GM10266 (cell line): ENCODE data around the gene ABCD2.
"Not testable (repeated sequence)": the region's sequence is repeated elsewhere in the genome, so short reads cannot be mapped to it uniquely, and the experiment has no call there.

Source experiments
- DNase-seq: peaks from one replicate; pipeline ENCODE4 v3.0.0; 2012; ENCODE audit errors: extremely low spot score
- TF ChIP-seq, protein P1 (sequence below): IDR thresholded peaks from 2 replicates; pipeline ENCODE4 v1.5.1; 2012; ENCODE audit warnings: mild to moderate bottlenecking, low read depth; ENCODE audit not compliant: control insufficient read depth, insufficient read depth; ENCODE audit errors: missing control alignments

Gene ABCD2

DNA sequence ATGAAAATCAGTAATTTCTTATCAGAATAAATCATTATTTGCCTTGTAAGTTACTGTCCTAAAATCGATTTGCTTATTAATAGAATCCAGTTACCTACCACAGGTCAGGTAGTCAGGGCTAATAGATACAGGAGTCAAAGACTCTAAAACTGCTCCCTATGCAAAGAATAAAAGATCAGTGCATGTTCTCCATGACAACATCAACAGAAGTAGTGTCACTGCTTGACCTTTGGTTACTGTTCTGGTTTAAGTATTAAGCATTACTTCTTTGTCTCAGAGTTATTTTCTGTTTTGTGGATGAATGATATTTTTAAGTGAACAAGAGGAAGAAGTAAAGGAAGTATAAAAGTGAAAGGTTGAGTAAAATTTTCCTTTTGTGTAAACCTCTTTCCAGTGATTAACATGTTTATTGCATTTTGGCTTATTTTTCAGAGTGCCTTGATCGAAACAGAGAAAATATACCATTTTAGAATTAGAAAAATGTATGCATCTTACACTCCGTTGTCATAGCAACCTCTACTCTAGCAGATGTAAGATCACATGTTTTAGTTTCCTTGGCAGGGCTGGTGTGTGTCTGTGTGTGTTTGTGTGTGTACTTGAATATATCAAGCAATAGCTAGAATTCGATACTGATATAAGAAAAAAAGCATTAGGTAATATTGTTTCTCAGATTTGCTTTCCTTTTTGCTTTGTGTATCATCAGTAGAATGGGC, 44.7 kb downstream of the ABCD2 start:
- TF ChIP-seq, protein P1, sequence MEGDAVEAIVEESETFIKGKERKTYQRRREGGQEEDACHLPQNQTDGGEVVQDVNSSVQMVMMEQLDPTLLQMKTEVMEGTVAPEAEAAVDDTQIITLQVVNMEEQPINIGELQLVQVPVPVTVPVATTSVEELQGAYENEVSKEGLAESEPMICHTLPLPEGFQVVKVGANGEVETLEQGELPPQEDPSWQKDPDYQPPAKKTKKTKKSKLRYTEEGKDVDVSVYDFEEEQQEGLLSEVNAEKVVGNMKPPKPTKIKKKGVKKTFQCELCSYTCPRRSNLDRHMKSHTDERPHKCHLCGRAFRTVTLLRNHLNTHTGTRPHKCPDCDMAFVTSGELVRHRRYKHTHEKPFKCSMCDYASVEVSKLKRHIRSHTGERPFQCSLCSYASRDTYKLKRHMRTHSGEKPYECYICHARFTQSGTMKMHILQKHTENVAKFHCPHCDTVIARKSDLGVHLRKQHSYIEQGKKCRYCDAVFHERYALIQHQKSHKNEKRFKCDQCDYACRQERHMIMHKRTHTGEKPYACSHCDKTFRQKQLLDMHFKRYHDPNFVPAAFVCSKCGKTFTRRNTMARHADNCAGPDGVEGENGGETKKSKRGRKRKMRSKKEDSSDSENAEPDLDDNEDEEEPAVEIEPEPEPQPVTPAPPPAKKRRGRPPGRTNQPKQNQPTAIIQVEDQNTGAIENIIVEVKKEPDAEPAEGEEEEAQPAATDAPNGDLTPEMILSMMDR: no peak
- no peak for DNase-seq

DNA sequence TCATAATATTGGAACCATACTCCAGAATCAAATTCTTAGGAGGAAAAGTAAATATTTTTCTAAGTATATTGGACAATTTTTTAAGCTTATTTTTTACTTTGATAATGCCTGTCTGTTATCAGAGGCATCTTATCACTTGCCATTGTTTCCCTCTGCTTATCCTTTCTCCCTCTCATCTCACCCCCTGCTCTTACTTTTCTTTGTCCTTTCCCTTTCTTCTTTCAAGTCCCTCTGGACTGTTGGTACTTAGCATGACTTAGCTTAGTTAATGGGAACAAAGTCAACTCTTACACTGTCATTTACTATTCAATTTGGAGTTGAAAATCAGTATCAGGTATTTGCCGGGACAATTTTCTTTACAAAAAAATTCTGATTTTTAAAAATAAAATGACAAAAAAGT, 45.2 kb downstream of the ABCD2 start:
- TF ChIP-seq, protein P1: no peak
- DNase-seq: no peak

DNA sequence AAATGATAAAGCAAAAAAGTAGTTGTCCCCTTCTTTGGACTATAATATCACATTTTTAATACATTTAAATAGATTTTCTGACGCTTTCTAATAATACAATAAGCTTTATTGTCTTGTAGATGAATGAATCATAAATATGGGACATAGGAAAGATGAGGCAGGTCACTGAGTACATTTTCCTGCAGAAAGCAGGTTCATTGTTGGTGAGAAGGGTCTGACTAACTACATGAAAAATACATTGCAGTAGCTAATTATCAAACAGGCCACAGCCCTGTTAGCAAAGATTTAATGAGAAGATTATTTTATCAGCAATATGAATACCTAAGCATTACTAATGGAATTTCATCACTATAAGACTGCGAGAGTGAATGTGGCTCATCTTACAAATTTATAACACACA, 45.6 kb downstream of the ABCD2 start:
- TF ChIP-seq, protein P1: no peak
- no peak for DNase-seq

DNA sequence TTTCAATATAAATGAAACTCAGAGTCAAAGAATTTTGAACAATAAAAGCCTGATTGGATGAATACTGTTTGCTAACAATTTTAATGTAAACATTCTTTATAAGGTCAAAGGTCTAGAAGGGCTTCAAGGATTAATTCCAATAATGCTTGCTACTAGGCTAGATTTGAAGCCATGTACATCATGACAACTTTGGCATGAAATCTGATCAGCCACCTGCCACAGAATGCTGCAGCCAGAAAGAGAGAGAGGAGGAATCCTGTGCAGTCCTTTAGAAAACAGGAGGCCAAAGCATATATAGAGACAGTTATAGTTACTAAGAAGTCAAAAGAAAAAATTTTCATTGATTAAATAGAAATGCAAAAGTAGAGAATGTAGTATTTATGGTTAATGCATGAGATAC, 47.1 kb downstream of the ABCD2 start:
- TF ChIP-seq, protein P1: no peak

DNA sequence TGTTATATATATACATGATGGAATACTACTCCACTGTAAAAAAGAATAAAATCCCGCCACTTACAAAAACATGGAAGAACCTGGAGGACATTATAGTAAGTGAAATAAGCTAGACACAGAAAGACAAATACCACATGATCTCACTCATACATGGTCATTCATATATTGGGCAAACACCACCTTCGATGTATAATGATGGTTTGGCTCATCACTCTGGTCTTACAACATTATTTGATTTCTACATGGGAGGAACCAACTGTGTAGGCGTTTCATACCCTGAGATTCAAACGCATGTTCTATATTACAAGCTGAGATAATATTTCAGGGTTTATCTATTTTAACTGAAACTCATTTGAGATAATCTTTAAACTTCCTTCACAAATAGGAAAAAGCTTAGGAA, 48.3 kb downstream of the ABCD2 start:
- no peak for DNase-seq
- TF ChIP-seq, protein P1: no peak

More for the DNA sequence above, 47.1 kb downstream of the ABCD2 start:
- no peak for DNase-seq

DNA sequence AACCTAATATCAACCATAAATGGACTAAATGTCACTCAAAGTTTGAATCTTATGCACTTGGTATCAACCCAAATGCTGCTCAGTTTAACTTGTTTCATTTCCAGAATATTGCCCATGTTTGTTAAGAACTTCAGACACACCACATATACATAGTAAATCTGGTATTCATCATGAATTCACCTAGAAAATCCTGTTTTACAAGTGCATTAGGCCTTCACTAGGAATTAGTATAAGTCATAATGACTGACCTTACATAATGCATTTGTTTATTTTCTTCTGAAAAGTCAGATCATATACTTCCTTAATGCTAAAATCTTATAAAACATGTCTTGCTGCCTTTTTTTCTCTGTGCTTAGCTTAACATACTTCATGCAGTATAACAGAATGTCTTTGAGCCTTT, 66.1 kb downstream of the ABCD2 start:
- no peak for DNase-seq
- TF ChIP-seq, protein P1: no peak

DNA sequence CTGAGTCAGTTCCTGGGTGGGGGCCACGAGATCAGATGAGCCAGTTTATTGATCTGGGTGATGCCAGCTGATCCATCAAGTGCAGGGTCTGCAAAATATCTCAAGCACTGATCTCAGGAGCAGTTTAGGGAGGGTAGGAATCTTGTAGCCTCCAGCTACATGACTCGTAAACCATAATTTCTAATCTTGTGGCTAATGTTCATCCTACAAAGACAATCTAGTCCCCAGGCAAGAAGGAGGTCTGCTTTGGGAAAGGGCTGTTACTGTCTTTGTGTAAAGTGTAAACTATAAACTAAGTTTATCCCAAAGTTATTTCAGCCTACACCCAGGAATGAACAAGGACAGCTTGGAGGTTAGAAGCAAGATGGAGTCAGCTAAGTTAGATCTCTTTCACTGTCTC, 75.4 kb downstream of the ABCD2 start:
- DNase-seq: not testable (repeated sequence)

DNA sequence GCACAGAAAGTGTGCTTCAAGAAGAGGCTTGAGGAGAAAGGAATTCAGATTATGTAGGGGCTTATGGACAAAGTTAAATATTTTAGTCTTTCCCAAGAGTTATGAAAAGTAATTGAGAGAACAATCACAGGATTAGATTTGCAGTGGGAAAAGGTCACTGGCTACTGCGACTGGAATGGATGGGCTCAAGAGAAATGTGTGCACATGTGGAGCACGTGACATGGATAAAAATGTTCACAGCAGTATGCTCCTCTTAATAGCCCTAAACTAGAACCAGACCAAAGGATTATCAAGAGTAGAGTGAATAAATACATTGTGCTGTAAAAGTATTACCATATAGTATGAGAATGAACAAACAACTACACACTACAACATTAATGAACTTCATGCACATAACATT, 78.1 kb downstream of the ABCD2 start:
- TF ChIP-seq, protein P1: no peak
- DNase-seq: no peak
